ENCODE results near the gene GIPC1.
"Not testable (repeated sequence)": the region's sequence is repeated elsewhere in the genome, so short reads cannot be mapped to it uniquely, and the experiment has no call there.

GIPC1 gene

DNA sequence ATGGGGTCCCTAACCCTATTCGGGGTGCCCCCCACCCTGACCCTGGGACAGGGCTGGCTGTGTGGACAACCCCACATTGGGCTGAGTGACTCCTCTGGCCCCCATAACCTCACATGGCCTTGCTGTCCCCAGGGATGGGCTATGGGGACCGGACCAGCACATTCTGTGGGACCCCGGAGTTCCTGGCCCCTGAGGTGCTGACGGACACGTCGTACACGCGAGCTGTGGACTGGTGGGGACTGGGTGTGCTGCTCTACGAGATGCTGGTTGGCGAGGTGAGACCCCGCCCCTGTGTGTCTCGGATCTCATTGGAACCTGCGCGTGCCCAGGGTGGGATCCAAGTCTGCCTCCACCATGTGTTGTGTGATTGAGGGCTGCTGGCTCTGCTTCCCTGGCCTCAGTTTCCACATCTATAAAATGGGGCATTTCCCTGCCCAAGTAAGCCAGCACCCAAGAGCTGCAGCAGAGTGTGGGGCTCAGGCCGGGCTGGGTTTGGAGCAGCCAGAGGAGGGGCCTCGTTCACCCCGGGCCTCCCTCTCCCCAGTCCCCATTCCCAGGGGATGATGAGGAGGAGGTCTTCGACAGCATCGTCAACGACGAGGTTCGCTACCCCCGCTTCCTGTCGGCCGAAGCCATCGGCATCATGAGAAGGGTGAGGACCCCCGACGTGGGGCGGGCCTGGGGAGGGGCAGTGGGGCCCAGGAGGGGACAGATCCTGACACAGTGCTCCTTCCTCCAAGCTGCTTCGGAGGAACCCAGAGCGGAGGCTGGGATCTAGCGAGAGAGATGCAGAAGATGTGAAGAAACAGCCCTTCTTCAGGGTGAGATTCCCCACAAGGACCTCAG lies 25.7 kb downstream of the GIPC1 start:
- in situ Hi-C loops (cut with HindIII; ENCODE audit: low sequenced_read_pairs) = no loop called here
- TF ChIP-seq, protein P1, sequence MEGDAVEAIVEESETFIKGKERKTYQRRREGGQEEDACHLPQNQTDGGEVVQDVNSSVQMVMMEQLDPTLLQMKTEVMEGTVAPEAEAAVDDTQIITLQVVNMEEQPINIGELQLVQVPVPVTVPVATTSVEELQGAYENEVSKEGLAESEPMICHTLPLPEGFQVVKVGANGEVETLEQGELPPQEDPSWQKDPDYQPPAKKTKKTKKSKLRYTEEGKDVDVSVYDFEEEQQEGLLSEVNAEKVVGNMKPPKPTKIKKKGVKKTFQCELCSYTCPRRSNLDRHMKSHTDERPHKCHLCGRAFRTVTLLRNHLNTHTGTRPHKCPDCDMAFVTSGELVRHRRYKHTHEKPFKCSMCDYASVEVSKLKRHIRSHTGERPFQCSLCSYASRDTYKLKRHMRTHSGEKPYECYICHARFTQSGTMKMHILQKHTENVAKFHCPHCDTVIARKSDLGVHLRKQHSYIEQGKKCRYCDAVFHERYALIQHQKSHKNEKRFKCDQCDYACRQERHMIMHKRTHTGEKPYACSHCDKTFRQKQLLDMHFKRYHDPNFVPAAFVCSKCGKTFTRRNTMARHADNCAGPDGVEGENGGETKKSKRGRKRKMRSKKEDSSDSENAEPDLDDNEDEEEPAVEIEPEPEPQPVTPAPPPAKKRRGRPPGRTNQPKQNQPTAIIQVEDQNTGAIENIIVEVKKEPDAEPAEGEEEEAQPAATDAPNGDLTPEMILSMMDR (IDR thresholded peaks at IDR 0.05; ENCODE audit: low read depth, low read length, missing control alignments) = no peak
- no peak overlapping the region for H3K4me3 ChIP-seq (ENCODE audit: low read depth, low read length)
- DNase-seq (ENCODE audit: low read depth) = no peak

DNA sequence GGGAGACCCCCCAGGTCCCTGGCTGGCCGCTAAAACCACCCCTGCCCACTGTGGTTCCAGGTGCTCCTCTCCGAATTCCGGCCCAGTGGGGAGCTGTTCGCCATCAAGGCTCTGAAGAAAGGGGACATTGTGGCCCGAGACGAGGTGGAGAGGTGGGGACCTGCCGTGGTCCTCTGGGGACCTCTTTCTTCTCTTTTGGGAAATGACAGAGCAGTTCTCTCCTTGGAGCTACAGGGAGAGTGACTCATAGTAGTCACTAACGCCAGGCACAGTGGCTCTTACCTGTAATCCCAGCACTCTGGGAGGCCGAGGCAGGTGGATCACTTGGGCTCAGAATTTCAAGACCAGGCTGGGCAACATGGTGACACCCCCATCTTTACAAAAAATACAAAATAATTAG lies 28.1 kb downstream of the GIPC1 start:
- in situ Hi-C loops (cut with HindIII; ENCODE audit: low sequenced_read_pairs) = no loop called here
- no peak overlapping the region for H3K4me3 ChIP-seq (ENCODE audit: low read depth, low read length)
- TF ChIP-seq, protein P1 (IDR thresholded peaks at IDR 0.05; ENCODE audit: low read depth, low read length, missing control alignments) = no peak
- DNase-seq (ENCODE audit: low read depth) = no peak

DNA sequence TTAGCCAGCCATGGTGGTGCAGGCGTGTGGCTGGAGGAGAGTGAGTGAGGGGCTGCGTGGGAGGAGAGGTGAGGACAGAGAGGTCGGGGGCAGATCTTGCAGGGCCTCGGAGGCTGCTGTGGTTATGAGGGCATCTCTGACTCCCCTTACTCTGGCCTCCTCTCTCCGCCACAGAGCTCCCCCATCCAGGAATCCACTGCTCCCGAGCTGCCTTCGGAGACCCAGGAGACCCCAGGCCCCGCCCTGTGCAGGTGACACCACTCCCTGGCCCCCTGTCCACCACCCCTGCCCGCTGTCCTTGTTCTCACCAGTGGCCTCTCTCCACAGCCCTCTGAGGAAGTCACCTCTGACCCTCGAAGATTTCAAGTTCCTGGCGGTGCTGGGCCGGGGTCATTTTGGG lies 28.5 kb downstream of the GIPC1 start:
- DNase-seq (ENCODE audit: low read depth) = no peak
- TF ChIP-seq, protein P1 (IDR thresholded peaks at IDR 0.05; ENCODE audit: low read depth, low read length, missing control alignments) = no peak
- H3K4me3 ChIP-seq (ENCODE audit: low read depth, low read length) = no peak overlapping the region
- in situ Hi-C loops (cut with HindIII; ENCODE audit: low sequenced_read_pairs) = no loop called here

DNA sequence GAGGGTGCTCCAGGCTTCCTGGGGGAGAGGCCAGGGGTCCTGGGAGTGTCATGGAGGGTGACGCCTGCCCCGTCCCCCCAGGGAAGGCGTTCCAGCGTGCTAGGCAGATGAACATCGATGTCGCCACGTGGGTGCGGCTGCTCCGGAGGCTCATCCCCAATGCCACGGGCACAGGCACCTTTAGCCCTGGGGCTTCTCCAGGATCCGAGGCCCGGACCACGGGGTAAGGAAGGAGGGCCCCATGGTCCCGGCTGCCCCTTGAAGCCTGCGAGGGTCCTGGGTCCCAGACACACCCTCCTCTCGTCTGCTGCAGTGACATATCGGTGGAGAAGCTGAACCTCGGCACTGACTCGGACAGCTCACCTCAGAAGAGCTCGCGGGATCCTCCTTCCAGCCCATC lies 32.2 kb downstream of the GIPC1 start:
- H3K4me3 ChIP-seq (ENCODE audit: low read depth, low read length) = no peak overlapping the region
- in situ Hi-C loops (cut with HindIII; ENCODE audit: low sequenced_read_pairs) = no loop called here
- TF ChIP-seq, protein P1 (IDR thresholded peaks at IDR 0.05; ENCODE audit: low read depth, low read length, missing control alignments) = no peak
- DNase-seq (ENCODE audit: low read depth) = no peak

DNA sequence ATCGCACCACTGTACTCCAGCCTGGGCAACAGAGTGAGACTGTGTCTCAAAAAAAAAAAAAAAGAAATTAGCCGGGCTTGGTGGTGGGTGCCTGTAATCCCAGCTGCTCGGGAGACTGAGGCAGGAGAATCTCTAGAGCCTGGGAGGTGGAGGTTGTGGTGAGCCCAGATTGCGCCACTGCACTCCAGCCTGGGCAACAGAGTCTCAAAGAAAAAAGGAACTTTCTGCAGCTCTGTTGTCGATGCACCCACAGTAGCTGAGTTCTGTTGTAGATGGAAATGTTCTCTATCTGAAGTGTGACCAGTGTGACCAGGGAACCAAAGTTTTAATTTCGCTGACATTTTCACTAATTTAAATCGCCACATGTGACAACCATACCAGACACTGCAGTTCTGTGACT lies 33.5 kb downstream of the GIPC1 start:
- H3K4me3 ChIP-seq (ENCODE audit: low read depth, low read length); DNase-seq (ENCODE audit: low read depth); in situ Hi-C loops (cut with HindIII; ENCODE audit: low sequenced_read_pairs): not testable (repeated sequence)

DNA sequence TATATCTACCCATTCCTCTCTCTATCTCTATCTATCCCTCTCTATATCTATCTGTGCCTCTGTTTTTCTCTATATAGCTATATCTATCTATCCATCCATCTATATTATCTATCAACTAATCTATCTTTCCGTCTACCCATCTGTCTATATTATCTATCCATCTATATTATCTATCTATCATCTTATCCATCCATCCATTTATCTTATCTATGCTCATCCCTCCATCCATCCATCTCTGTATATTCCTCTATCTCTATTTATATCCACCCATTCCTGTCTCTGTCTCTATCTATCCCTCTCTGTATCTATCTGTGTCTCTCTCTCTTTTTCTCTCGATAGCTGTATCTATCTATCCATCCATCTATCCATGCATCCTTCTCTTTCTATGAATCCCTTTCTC lies 35.0 kb downstream of the GIPC1 start:
- in situ Hi-C loops (cut with HindIII; ENCODE audit: low sequenced_read_pairs) = no loop called here
- TF ChIP-seq, protein P1 (IDR thresholded peaks at IDR 0.05; ENCODE audit: low read depth, low read length, missing control alignments) = no peak
- H3K4me3 ChIP-seq (ENCODE audit: low read depth, low read length) = no peak overlapping the region
- DNase-seq (ENCODE audit: low read depth) = no peak

DNA sequence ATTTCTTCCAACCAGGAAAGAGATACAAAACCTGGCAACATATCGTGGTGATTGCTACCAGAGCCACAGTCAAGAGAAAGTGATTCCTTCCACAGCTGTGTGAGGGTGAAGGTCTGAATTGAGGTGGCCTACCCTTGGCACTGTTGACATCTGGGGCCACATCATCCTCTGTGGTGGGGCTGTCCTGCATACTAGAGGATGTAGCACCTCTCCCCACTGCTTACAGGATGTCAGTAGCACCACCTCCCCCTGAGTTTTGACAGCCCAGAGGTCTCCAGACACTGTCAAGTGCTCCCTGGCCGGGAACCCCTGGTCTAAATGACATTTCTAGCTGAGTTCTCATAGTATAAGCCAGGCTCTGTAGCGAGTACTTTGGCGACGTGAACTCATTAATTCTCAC lies 36.2 kb downstream of the GIPC1 start:
- TF ChIP-seq, protein P1 (IDR thresholded peaks at IDR 0.05; ENCODE audit: low read depth, low read length, missing control alignments) = no peak
- DNase-seq (ENCODE audit: low read depth) = no peak
- in situ Hi-C loops (cut with HindIII; ENCODE audit: low sequenced_read_pairs) = no loop called here
- H3K4me3 ChIP-seq (ENCODE audit: low read depth, low read length) = no peak overlapping the region

DNA sequence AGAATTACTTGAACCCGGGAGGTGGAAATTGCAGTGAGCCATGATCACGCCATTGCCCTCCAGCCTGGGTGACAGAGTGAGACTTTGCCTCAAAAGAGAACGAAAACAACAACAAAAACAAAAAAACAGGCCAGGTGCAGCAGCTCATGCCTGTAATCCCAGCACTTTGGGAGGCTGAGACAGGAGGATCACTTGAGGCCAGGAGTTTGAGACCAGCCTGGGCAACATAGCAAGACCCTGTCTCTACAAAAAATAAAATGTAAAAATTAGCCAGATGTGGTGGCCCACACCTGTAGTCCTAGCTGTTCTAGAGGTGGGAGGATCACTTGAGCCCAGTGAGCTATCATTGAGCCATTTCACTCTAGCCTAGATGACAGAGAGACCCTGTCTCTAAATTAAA lies 43.6 kb downstream of the GIPC1 start:
- in situ Hi-C loops (cut with HindIII; ENCODE audit: low sequenced_read_pairs); H3K4me3 ChIP-seq (ENCODE audit: low read depth, low read length); DNase-seq (ENCODE audit: low read depth): not testable (repeated sequence)
